ENCODE results near the gene S100A10.
A peak's percentile ranks its signal among the peaks of the same experiment; 100 is the strongest.

The S100A10 gene

GRCh38 chr1:152009691-152010090 is 16.0 kb upstream of the S100A10 start:
- no peak for DNase-seq

- no peak for DNase-seq
These were observed 13.4 kb upstream of the S100A10 start for GRCh38 chr1:152007047-152007446.

GRCh38 chr1:152005360-152005912 is 11.8 kb upstream of the S100A10 start:
- no peak for DNase-seq

- no peak for DNase-seq
These were observed 10.3 kb upstream of the S100A10 start for GRCh38 chr1:152003846-152004442.

GRCh38 chr1:152002960-152003359 is 9.3 kb upstream of the S100A10 start:
- no peak for DNase-seq

GRCh38 chr1:152001631-152002584 is 8.2 kb upstream of the S100A10 start:
- peak; percentile 75 for DNase-seq

- no peak for DNase-seq
These were observed 7.4 kb upstream of the S100A10 start for GRCh38 chr1:152000964-152001630.

- no peak for DNase-seq
These were observed 5.1 kb upstream of the S100A10 start for GRCh38 chr1:151998611-151999362.

GRCh38 chr1:151997284-151997570 is 3.6 kb upstream of the S100A10 start:
- no peak for DNase-seq

GRCh38 chr1:151995774-151996173 is 2.1 kb upstream of the S100A10 start:
- no peak for DNase-seq

GRCh38 chr1:151994956-151995355 is 1.3 kb upstream of the S100A10 start:
- DNase-seq: no peak

- DNase-seq: peak; percentile 56
These were observed 450 bp downstream of the S100A10 start for GRCh38 chr1:151993084-151993733.

- DNase-seq: peak; percentile 58
These were observed 1.2 kb downstream of the S100A10 start for GRCh38 chr1:151992303-151993083.

- DNase-seq: no peak
These were observed 1.9 kb downstream of the S100A10 start for GRCh38 chr1:151991663-151992302.

- no peak for DNase-seq
These were observed 2.8 kb downstream of the S100A10 start for GRCh38 chr1:151990856-151991198.

- no peak for DNase-seq
These were observed 3.4 kb downstream of the S100A10 start for GRCh38 chr1:151990058-151990855.

GRCh38 chr1:151989211-151989862 is 4.3 kb downstream of the S100A10 start:
- no peak for DNase-seq

GRCh38 chr1:151988405-151988923 is 5.2 kb downstream of the S100A10 start:
- no peak for DNase-seq

- no peak for DNase-seq
These were observed 7.0 kb downstream of the S100A10 start for GRCh38 chr1:151986501-151987190.
